ENCODE results near the gene FAM222A.

Gene FAM222A

DNA sequence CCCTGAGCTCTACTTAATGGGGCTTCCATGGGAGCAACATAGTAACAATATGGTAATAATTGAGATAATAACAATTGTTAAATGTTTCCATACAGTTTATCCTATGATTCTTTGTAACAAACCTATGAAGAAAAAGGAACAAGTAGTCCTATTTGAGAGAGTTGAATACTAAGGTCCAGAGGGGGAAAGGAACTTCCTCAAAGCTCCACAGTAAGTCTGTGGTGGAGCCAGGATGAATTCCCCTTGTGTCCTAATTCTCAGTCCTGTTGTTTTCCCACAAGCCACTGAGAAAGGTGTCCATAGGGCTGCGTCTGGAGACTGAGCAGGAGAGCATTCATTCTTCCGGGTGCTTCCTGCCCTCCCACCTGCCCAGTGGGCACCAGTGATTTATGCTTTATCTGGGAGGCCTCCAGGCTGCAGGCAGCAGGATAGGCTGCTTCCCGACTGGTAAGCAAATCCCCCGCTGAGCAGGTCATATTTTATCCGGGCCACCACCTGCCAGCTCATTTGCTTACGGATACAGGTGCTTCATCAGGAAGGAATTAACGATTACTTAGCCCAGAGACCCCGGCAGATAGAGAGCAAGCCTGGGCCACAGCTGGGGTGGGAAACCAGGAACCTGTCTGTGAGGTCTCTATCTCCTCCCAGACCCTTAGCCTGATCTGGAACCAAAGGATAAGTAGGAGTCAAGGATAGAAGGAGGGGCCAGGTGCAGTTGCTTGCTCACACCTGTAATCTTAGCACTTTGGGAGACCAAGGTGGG, 33.9 kb upstream of the FAM222A start:
- no peak overlapping the region for H3K4me2 ChIP-seq
- no peak for TF ChIP-seq Cebpa-rat (IDR thresholded peaks at IDR 0.05)
- H3K27ac ChIP-seq = no peak overlapping the region

GRCh38 chr12:109680264-109681005, 33.2 kb upstream of the FAM222A start:
- no peak for TF ChIP-seq Cebpa-rat (IDR thresholded peaks at IDR 0.05)
- no peak overlapping the region for H3K9ac ChIP-seq
- H3K4me3 ChIP-seq = no peak overlapping the region
- H3K4me2 ChIP-seq = no peak overlapping the region
- H3K27me3 ChIP-seq = no peaks in the 10 kb centered on the region
- no peaks in the 10 kb centered on the region for H3K36me3 ChIP-seq
- H4K20me1 ChIP-seq = no peaks in the 10 kb centered on the region
- no peak overlapping the region for H3K27ac ChIP-seq
- no peaks in the 10 kb centered on the region for H3K4me1 ChIP-seq
- no peaks in the 10 kb centered on the region for H3K9me3 ChIP-seq

More for the DNA sequence above, 33.9 kb upstream of the FAM222A start:
- Histone ChIP-seq H4K20me1 (no peaks in the 10 kb centered on the region), H3K27me3 (no peaks in the 10 kb centered on the region), H3K9me3 (no peaks in the 10 kb centered on the region), H3K36me3 (no peaks in the 10 kb centered on the region), H3K4me1 (no peaks in the 10 kb centered on the region), H3K4me3 (no peak overlapping the region), H3K9ac (no peak overlapping the region)

GRCh38 chr12:109681986-109682707, 31.5 kb upstream of the FAM222A start:
- no peaks in the 10 kb centered on the region for H3K9me3 ChIP-seq
- no peak for TF ChIP-seq Cebpa-rat (IDR thresholded peaks at IDR 0.05)
- no peak overlapping the region for H3K4me2 ChIP-seq

GRCh38 chr12:109682708-109683060, 30.9 kb upstream of the FAM222A start:
- no peak for TF ChIP-seq Cebpa-rat (IDR thresholded peaks at IDR 0.05)
- H3K27ac ChIP-seq = no peak overlapping the region
- no peaks in the 10 kb centered on the region for H3K36me3 ChIP-seq
- H4K20me1 ChIP-seq = no peaks in the 10 kb centered on the region
- no peak overlapping the region for H3K4me2 ChIP-seq
- no peaks in the 10 kb centered on the region for H3K9me3 ChIP-seq
- H3K27me3 ChIP-seq = no peaks in the 10 kb centered on the region
- H3K4me3 ChIP-seq = no peak overlapping the region
- H3K9ac ChIP-seq = no peak overlapping the region
- H3K4me1 ChIP-seq = no peaks in the 10 kb centered on the region

More at GRCh38 chr12:109681986-109682707, 31.5 kb upstream of the FAM222A start:
- H3K27ac ChIP-seq = no peak overlapping the region
- H4K20me1 ChIP-seq = no peaks in the 10 kb centered on the region
- no peaks in the 10 kb centered on the region for H3K36me3 ChIP-seq
- no peaks in the 10 kb centered on the region for H3K4me1 ChIP-seq
- no peaks in the 10 kb centered on the region for H3K27me3 ChIP-seq
- no peak overlapping the region for H3K4me3 ChIP-seq
- no peak overlapping the region for H3K9ac ChIP-seq

DNA sequence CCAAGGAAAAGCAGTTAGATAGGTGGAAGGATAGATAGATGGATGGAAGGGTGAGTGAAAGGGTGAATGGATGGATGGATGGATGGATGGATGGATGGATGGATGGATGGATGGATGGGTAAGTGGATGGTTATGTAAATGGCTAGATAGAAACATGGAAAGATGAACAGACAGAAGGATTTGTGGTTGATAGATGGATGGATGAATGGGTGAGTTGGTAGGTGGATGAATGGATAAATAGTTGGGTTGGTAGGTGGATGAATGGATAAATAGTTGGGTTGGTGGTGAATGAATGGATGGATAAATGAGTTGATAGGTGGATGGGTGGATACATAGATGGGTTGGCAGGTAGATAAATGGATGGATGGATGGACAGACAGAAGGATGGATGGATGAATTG, 30.3 kb upstream of the FAM222A start:
- H4K20me1 ChIP-seq = no peaks in the 10 kb centered on the region
- no peaks in the 10 kb centered on the region for H3K9me3 ChIP-seq
- H3K4me2 ChIP-seq = no peak overlapping the region
- no peaks in the 10 kb centered on the region for H3K4me1 ChIP-seq
- no peak overlapping the region for H3K27ac ChIP-seq
- H3K4me3 ChIP-seq = no peak overlapping the region
- TF ChIP-seq Cebpa-rat (IDR thresholded peaks at IDR 0.05) = no peak
- H3K36me3 ChIP-seq = no peaks in the 10 kb centered on the region
- H3K9ac ChIP-seq = no peak overlapping the region
- H3K27me3 ChIP-seq = no peaks in the 10 kb centered on the region

DNA sequence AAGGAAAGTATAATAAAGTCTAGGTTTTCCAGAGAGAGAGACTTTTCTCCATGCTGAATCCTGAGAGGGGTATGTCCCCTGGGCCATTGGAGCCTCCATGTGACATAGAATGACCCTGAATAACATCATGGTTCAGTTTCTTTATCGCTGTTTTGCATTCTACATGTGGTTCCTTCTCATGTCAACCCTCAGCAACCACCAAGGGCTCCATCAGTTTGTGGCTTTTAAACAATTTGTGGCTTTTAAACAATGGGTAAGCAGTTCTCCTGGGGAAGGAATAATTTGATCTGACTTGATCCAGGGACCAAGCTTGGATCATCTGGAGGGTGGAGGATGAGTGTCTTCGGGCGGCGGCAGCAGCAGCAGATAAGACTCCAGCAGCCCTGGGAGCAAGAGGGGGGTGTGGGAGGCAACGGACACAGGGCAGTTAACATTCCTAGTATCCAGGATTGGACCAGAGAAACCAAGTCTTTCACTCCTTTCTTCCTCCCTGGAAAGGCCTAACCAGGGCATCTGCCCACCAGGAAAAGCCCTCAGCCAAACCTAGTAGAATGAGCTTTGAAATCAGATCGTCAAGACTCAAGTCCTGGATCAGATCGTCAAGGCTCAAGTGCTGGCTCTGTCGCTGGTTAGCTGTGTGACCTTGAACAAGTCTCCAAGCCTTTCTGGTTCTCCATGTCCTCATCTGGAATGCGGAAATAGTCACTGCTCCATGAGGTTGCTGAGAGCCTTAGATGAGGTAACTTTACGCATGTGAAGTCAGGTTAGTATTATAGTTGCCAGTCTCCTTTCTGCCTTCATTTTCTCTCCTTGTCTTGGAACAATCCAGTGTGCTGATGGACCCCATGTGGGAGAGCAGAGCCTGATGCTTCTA, 27.8 kb upstream of the FAM222A start:
- no peak overlapping the region for H3K9ac ChIP-seq
- H4K20me1 ChIP-seq = no peaks in the 10 kb centered on the region
- no peak overlapping the region for H3K4me3 ChIP-seq
- no peak overlapping the region for H3K4me2 ChIP-seq
- no peaks in the 10 kb centered on the region for H3K9me3 ChIP-seq
- H3K36me3 ChIP-seq = no peaks in the 10 kb centered on the region
- H3K27ac ChIP-seq = no peak overlapping the region
- no peaks in the 10 kb centered on the region for H3K4me1 ChIP-seq
- no peak for TF ChIP-seq Cebpa-rat (IDR thresholded peaks at IDR 0.05)
- H3K27me3 ChIP-seq = no peaks in the 10 kb centered on the region

- H3K4me2 ChIP-seq = no peak overlapping the region
- H3K4me3 ChIP-seq = no peak overlapping the region
- no peak overlapping the region for H3K9ac ChIP-seq
- H3K36me3 ChIP-seq = no peaks in the 10 kb centered on the region
- no peaks in the 10 kb centered on the region for H3K4me1 ChIP-seq
- TF ChIP-seq Cebpa-rat (IDR thresholded peaks at IDR 0.05) = no peak
- no peaks in the 10 kb centered on the region for H3K9me3 ChIP-seq
- no peak overlapping the region for H3K27ac ChIP-seq
- H4K20me1 ChIP-seq = no peaks in the 10 kb centered on the region
- no peaks in the 10 kb centered on the region for H3K27me3 ChIP-seq
These were observed 27.1 kb upstream of the FAM222A start for GRCh38 chr12:109686523-109686922.

GRCh38 chr12:109687250-109687649, 26.4 kb upstream of the FAM222A start:
- H3K36me3 ChIP-seq = no peaks in the 10 kb centered on the region
- TF ChIP-seq Cebpa-rat (IDR thresholded peaks at IDR 0.05) = no peak
- no peak overlapping the region for H3K27ac ChIP-seq
- H3K27me3 ChIP-seq = no peaks in the 10 kb centered on the region
- no peak overlapping the region for H3K4me2 ChIP-seq
- no peak overlapping the region for H3K4me3 ChIP-seq
- H3K9me3 ChIP-seq = no peaks in the 10 kb centered on the region
- H4K20me1 ChIP-seq = no peaks in the 10 kb centered on the region
- no peak overlapping the region for H3K9ac ChIP-seq
- H3K4me1 ChIP-seq = no peaks in the 10 kb centered on the region

DNA sequence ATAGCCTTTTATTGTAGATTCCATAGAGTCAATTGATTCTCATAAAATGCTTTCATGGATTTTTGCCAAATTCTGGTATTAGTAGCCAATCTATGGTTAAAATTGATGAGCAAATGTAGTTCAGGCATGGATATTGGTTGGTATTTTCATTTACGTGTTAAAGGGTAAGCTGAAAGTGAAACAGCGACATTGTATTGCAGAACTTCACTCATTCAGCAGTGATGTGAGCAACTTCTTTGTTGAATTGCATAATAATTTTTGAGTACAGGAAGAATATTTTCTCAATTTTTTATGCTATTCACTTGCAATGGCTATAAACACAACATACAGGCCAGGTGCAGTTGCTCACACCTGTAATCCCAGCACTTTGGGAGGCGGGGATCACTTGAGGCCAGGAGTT, 24.2 kb upstream of the FAM222A start:
- Histone ChIP-seq H3K4me3 (no peak overlapping the region), H3K4me2 (no peak overlapping the region), H4K20me1 (no peaks in the 10 kb centered on the region), H3K27me3 (no peaks in the 10 kb centered on the region), H3K4me1 (no peaks in the 10 kb centered on the region), H3K36me3 (no peaks in the 10 kb centered on the region), H3K27ac (no peak overlapping the region), H3K9ac (no peak overlapping the region), H3K9me3 (no peaks in the 10 kb centered on the region)
- TF ChIP-seq Cebpa-rat (IDR thresholded peaks at IDR 0.05) = no peak

Data from BLaER1 (cell line).